PFSK-1 (cell line): ENCODE data around the gene UNC45A.
A peak's percentile ranks its signal among the peaks of the same experiment; 100 is the strongest.

Source experiments
- FOXP2 ChIP-seq: optimal IDR thresholded peaks from 2 replicates; pipeline ENCODE3; 2011; ENCODE audit warnings: borderline replicate concordance, control low read depth, inconsistent platforms; ENCODE audit not compliant: insufficient read depth; ENCODE audit errors: extremely low read length, extremely low read depth
- POLR2AphosphoS5 ChIP-seq: IDR thresholded peaks from 2 replicates; pipeline ENCODE4 v1.6.1; 2012; ENCODE audit warnings: low read depth, mild to moderate bottlenecking, control low read depth, low read length, moderate library complexity
- SIN3A ChIP-seq: IDR thresholded peaks from 2 replicates; pipeline ENCODE4 v1.6.1; 2012; ENCODE audit warnings: mild to moderate bottlenecking, low read length, moderate library complexity, borderline replicate concordance; ENCODE audit not compliant: insufficient read depth
- TAF1 ChIP-seq: IDR thresholded peaks from 2 replicates; pipeline ENCODE4 v1.6.1; 2012; ENCODE audit warnings: low read length, control low read depth, borderline replicate concordance; ENCODE audit not compliant: insufficient read depth
- TF ChIP-seq, protein P1 (sequence below), 2 experiments: IDR thresholded peaks; 2 replicates each; pipeline versions ENCODE4 v1.6.1 to v1.8.0; 2011 to 2012; ENCODE audit warnings: low read depth in 2 of 2, low read length in 2 of 2, control low read depth in 1 of 2, inconsistent platforms in 1 of 2, mild to moderate bottlenecking in 1 of 2, moderate library complexity in 1 of 2; ENCODE audit not compliant: insufficient read depth in 1 of 2

UNC45A gene

DNA sequence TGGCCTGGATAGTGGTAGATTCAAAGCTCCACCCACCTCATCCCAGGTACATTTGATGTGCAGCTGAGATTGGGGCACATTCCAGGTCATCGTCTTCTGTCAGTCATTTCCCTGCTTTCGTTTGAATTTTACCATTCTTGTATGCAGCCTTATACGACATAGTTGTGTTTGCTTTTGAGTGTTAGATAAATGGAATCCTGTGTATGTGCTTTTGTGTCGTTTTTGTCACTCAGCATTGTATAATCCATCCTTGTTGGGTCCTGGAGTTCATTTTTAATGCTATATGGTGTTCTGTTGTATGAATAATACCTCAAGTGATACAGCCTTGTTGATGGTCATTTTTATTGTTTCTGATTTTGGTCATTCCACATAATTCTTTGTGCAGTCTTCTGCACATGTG is 26.9 kb downstream of the UNC45A start:
- TF ChIP-seq POLR2AphosphoS5, result 0 out of 2 replicates have a peak, but pooled peaks have one; percentile 47
- TF ChIP-seq, protein P1, sequence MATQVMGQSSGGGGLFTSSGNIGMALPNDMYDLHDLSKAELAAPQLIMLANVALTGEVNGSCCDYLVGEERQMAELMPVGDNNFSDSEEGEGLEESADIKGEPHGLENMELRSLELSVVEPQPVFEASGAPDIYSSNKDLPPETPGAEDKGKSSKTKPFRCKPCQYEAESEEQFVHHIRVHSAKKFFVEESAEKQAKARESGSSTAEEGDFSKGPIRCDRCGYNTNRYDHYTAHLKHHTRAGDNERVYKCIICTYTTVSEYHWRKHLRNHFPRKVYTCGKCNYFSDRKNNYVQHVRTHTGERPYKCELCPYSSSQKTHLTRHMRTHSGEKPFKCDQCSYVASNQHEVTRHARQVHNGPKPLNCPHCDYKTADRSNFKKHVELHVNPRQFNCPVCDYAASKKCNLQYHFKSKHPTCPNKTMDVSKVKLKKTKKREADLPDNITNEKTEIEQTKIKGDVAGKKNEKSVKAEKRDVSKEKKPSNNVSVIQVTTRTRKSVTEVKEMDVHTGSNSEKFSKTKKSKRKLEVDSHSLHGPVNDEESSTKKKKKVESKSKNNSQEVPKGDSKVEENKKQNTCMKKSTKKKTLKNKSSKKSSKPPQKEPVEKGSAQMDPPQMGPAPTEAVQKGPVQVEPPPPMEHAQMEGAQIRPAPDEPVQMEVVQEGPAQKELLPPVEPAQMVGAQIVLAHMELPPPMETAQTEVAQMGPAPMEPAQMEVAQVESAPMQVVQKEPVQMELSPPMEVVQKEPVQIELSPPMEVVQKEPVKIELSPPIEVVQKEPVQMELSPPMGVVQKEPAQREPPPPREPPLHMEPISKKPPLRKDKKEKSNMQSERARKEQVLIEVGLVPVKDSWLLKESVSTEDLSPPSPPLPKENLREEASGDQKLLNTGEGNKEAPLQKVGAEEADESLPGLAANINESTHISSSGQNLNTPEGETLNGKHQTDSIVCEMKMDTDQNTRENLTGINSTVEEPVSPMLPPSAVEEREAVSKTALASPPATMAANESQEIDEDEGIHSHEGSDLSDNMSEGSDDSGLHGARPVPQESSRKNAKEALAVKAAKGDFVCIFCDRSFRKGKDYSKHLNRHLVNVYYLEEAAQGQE (IDR thresholded peaks at IDR 0.05; ENCODE audit: insufficient read depth in 1 of 2, low read depth in 2 of 2, low read length in 2 of 2), result no peak

DNA sequence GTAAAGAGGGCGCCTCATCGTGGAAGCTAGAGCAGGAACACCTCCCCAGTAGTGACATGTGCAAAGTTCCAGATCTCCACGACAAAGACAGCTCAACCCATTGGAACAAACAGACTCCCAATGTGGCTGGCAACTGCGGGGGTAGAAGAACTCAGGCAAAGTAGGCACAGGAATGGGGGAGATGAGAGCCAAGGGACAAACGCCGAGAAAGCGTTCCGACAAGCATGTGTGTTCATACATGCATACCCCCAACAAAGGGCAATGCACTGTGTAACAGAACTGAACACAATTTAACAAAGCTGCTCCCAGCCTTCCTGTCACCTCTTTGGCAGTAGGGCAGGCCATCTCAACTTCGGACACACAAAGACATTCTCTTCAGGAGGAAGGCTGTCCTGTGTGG is 31.2 kb downstream of the UNC45A start:
- TF ChIP-seq SIN3A (no peak), TAF1 (no peak), FOXP2 (no peak), POLR2AphosphoS5 (no peak)
- TF ChIP-seq, protein P1 (IDR thresholded peaks at IDR 0.05; ENCODE audit: insufficient read depth in 1 of 2, low read depth in 2 of 2, low read length in 2 of 2), result no peak

DNA sequence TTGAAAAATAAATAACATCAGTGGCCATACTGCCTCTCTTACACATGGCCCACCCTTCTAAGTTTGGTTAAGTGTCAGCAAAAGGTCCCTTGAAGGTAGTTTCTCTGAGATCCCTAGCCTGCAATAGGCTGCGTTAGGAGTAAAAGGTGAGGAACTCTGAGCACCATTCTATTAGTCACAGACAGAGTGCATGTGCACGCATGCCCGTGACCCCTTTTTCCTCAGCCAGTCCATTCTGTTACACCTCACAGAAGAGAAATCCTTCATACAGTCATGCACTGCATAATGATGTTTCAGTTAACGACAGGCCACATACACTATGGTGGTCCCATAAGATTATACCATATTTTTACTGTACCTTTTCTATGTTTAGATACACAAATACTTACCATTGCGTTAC is 32.1 kb downstream of the UNC45A start:
- TF ChIP-seq TAF1, result no peak
- TF ChIP-seq SIN3A, result no peak
- TF ChIP-seq FOXP2, result no peak
- no peak for TF ChIP-seq POLR2AphosphoS5
- TF ChIP-seq, protein P1 (IDR thresholded peaks at IDR 0.05; ENCODE audit: insufficient read depth in 1 of 2, low read depth in 2 of 2, low read length in 2 of 2), result no peak

DNA sequence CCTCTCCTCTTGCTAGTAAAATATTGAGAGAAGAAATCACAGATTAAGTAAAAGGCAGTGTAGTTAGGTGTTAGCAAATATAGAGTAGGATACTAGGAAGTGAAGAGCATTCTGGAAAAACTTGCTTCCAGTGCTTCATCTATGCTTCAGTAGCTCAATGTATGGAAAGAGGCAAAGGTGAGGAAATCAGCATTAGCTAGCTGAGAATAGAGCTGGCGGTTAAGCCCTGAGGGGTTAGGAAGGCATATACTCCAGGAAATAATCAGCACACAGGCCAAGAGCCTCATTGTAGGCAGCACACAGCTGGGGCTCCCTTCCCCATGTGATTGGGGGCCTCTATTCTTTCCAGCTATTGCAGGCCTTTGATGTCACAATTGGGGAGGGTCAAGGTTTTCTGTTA is 33.3 kb downstream of the UNC45A start:
- TF ChIP-seq TAF1 (no peak), FOXP2 (no peak), POLR2AphosphoS5 (no peak), SIN3A (no peak)
- TF ChIP-seq, protein P1 (IDR thresholded peaks at IDR 0.05; ENCODE audit: insufficient read depth in 1 of 2, low read depth in 2 of 2, low read length in 2 of 2), result no peak

DNA sequence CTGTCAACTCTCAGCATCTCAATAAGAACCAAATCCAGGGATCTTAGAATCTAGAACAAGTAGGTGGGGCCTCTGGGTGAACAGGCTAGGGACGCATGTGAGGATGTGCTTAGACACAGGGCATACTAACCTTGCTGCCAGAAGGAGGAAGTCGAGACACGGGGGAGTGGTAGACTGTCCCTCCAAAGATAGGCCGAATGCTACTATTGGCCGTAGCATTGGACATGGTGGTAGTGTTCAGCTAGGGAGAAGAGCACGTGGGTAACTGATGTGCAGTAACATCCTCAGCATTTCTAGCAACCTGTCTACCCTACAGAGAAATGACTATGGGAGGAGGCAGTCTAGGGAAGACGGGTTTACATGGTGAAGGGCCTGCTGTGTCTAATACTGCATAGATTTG is 35.2 kb downstream of the UNC45A start:
- TF ChIP-seq POLR2AphosphoS5, result no peak
- TF ChIP-seq TAF1, result no peak
- TF ChIP-seq FOXP2, result no peak
- TF ChIP-seq, protein P1 (IDR thresholded peaks at IDR 0.05; ENCODE audit: insufficient read depth in 1 of 2, low read depth in 2 of 2, low read length in 2 of 2), result no peak
- TF ChIP-seq SIN3A, result no peak
